WTC11 (cell line): Measurements from ENCODE around the gene TGIF1. TPM values are rescaled to one million over a fixed set of nuclear protein-coding genes. Genes with fewer than 3 reads are reported as not detected.

ENCODE experiments used
- ATAC-seq: fragments of 200-7000 bp; cut with Tn5 transposase; 2 replicates; pipeline ENCODE4 v1.10.0; 2021; ENCODE audit warnings: mild to moderate bottlenecking, moderate library complexity
- CTCF ChIA-PET: fragments of 300-600 bp; sonication (Branson Sonifier 250); formaldehyde crosslinking; loops from one replicate; lab custom pipeline; 2021; ENCODE audit warnings: antibody characterized with exemption; lab: Charles Lee
- POLR2A ChIA-PET: fragments of 350-600 bp; sonication (Branson Sonifier 250); formaldehyde crosslinking; loops from one replicate; lab custom pipeline; 2021; ENCODE audit warnings: antibody characterized with exemption; lab: Charles Lee
- DNase-seq: peaks from one replicate; pipeline ENCODE4 v3.0.0; 2021; ENCODE audit warnings: low spot score
- H3K27ac Mint-ChIP-seq: 2 replicates; pipeline ENCODE4 v1.8.0; 2021; ENCODE audit warnings: mixed read lengths
- H3K27me3 Mint-ChIP-seq: 2 replicates; pipeline ENCODE4 v1.8.0; 2021; ENCODE audit warnings: low read depth, mild to moderate bottlenecking, moderate library complexity, mixed read lengths
- H3K36me3 Mint-ChIP-seq: 2 replicates; pipeline ENCODE4 v1.8.0; 2021; ENCODE audit warnings: mixed read lengths
- H3K4me1 Mint-ChIP-seq: 2 replicates; pipeline ENCODE4 v1.8.0; 2022; ENCODE audit warnings: mixed read lengths
- H3K4me3 Mint-ChIP-seq: 2 replicates; pipeline ENCODE4 v1.8.0; 2021; ENCODE audit warnings: mild to moderate bottlenecking, moderate library complexity, mixed read lengths
- H3K9me3 Mint-ChIP-seq: 2 replicates; pipeline ENCODE4 v1.8.0; 2021; ENCODE audit warnings: mixed read lengths
- CREM ChIP-seq: sonication (generic); formaldehyde crosslinking; IDR thresholded peaks from 2 replicates; pipeline ENCODE4 v1.8.1; 2022; ENCODE audit warnings: mild to moderate bottlenecking, missing genetic modification reagents, moderate library complexity
- ELF4 ChIP-seq: sonication (generic); formaldehyde crosslinking; IDR thresholded peaks from 2 replicates; pipeline ENCODE4 v1.8.1; 2022; ENCODE audit warnings: low read depth, mild to moderate bottlenecking, moderate library complexity, missing genetic modification reagents
- ESRRA ChIP-seq: sonication (generic); formaldehyde crosslinking; IDR thresholded peaks from 2 replicates; pipeline ENCODE4 v1.8.1; 2022; ENCODE audit warnings: mild to moderate bottlenecking, missing genetic modification reagents, borderline replicate concordance
- ETV6 ChIP-seq: sonication (generic); formaldehyde crosslinking; IDR thresholded peaks from 2 replicates; pipeline ENCODE4 v1.8.1; 2022; ENCODE audit warnings: mild to moderate bottlenecking, missing genetic modification reagents
- FOXJ3 ChIP-seq: sonication (generic); formaldehyde crosslinking; IDR thresholded peaks from 2 replicates; pipeline ENCODE4 v1.9.0; 2021; ENCODE audit warnings: missing genetic modification reagents, mild to moderate bottlenecking, borderline replicate concordance
- FOXP1 ChIP-seq: sonication (generic); formaldehyde crosslinking; IDR thresholded peaks from 2 replicates; pipeline ENCODE4 v1.8.0; 2022; ENCODE audit warnings: missing genetic modification reagents, mild to moderate bottlenecking, moderate library complexity, borderline replicate concordance
- NR2C2 ChIP-seq: sonication (generic); formaldehyde crosslinking; IDR thresholded peaks from 2 replicates; pipeline ENCODE4 v1.8.0; 2022; ENCODE audit warnings: mild to moderate bottlenecking, missing genetic modification reagents
- TCF7 ChIP-seq: sonication (generic); formaldehyde crosslinking; IDR thresholded peaks from 2 replicates; pipeline ENCODE4 v1.8.0; 2022; ENCODE audit warnings: mild to moderate bottlenecking, low read depth, missing genetic modification reagents, moderate library complexity
- TEAD4 ChIP-seq: sonication (generic); formaldehyde crosslinking; IDR thresholded peaks from 2 replicates; pipeline ENCODE4 v1.8.0; 2022; ENCODE audit warnings: mild to moderate bottlenecking, missing genetic modification reagents
- ZNF232 ChIP-seq: sonication (generic); formaldehyde crosslinking; IDR thresholded peaks from 2 replicates; pipeline ENCODE4 v1.8.0; 2022; ENCODE audit warnings: mild to moderate bottlenecking, missing genetic modification reagents
- ZNF317 ChIP-seq: sonication (generic); formaldehyde crosslinking; IDR thresholded peaks from 2 replicates; pipeline ENCODE4 v1.8.1; 2023; ENCODE audit warnings: low read depth, mild to moderate bottlenecking, moderate library complexity, missing genetic modification reagents, borderline replicate concordance
- ZNF416 ChIP-seq: fragments of 250-450 bp; sonication (Bioruptor Pico); IDR thresholded peaks from 2 replicates; pipeline ENCODE4 v1.9.0; 2021; ENCODE audit warnings: mild to moderate bottlenecking, inconsistent platforms
- total RNA-seq: library from RNA; stranded (reverse); gene quantifications from 3 replicates; pipeline ENCODE4 v1.2.3, GENCODE V29; 2021
- TF ChIP-seq, protein P1 (sequence below): sonication (generic); formaldehyde crosslinking; IDR thresholded peaks from 2 replicates; pipeline ENCODE4 v1.8.1; 2022; ENCODE audit warnings: mild to moderate bottlenecking, moderate library complexity, missing genetic modification reagents
- TF ChIP-seq, protein P2 (sequence below): fragments of 250-450 bp; sonication (Bioruptor Pico); IDR thresholded peaks from 2 replicates; pipeline ENCODE4 v1.9.0; 2021; ENCODE audit warnings: moderate library complexity, mild to moderate bottlenecking, inconsistent platforms, borderline replicate concordance
- TF ChIP-seq, protein P3 (sequence below): sonication (generic); formaldehyde crosslinking; IDR thresholded peaks from 2 replicates; pipeline ENCODE4 v1.8.0; 2022; ENCODE audit warnings: mild to moderate bottlenecking, missing genetic modification reagents
- TF ChIP-seq, protein P4 (sequence below): sonication (generic); formaldehyde crosslinking; IDR thresholded peaks from 2 replicates; pipeline ENCODE4 v1.8.0; 2022; ENCODE audit warnings: missing genetic modification reagents
- TF ChIP-seq, protein P5 (sequence below): fragments of 250-450 bp; sonication (Bioruptor Pico); conservative IDR thresholded peaks from 2 replicates; pipeline ENCODE4 v1.9.0; 2021; ENCODE audit warnings: mild to moderate bottlenecking
- TF ChIP-seq, protein P6 (sequence below): sonication (generic); formaldehyde crosslinking; IDR thresholded peaks from 2 replicates; pipeline ENCODE4 v1.8.0; 2023; ENCODE audit warnings: mild to moderate bottlenecking, missing genetic modification reagents

Gene TGIF1
- total RNA-seq, 1 experiment from 2014 or later = 206 TPM

DNA sequence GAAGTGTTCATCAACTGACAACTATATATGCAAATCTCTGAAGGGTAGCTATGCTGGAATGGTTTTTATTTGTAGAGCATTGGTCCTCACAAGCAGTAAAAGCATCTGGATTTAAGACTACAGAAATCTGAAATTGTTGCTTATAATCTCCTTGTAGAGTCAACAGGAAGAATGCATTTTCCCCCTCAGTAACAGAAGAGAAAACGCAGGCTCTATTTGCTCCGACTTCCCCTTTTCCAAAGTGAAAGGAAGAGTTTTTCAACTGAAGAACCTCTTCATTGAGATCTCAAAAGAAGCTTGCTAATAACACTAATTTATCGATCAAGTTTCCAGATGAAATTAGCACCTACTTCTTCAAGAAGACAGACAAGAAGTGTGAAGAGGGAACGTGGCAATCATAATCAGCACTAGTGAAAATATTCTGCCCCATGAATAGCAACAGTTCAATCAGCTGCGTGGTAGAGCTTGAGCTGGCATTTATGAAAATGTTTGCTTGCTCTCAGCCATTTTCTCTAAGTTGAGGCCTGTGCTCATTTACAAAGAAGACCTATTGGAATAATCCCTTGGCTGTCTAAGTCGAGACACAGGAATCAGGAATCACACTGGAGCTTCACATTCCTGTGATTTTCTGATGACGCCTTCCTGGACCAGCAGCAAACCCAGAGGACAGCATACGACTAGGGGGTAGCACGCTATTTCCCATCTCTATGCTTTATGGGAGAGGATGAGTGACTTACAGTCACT lies 43.7 kb downstream of the TGIF1 start:
- CTCF ChIA-PET = interaction anchor here (1.1 to 3.6 kb wide), 5 partner anchors 12 to 101 kb away, joined by 3 to 16 read pairs (median 4); no protein-coding TSS in a partner anchor
- no peak for DNase-seq
- Mint-ChIP-seq H3K4me1 (peaks cover 47% of the 10 kb centered on the region), H3K27ac (peak overlapping the region; percentile 50), H3K4me3 (no peak overlapping the region), H3K36me3 (no peaks in the 10 kb centered on the region), H3K27me3 (peaks cover 8% of the 10 kb centered on the region), H3K9me3 (no peaks in the 10 kb centered on the region)
- POLR2A ChIA-PET = interaction anchor here (0.6 kb wide), 1 partner anchor 30 kb away, joined by 5 read pairs; no protein-coding TSS in a partner anchor
- TF ChIP-seq ZNF232 (CRISPR knock-in tag) (no peak), ETV6 (CRISPR knock-in tag) (no peak), CREM (CRISPR knock-in tag) (no peak), TEAD4 (CRISPR knock-in tag) (no peak), ESRRA (CRISPR knock-in tag) (no peak)
- TF ChIP-seq, protein P1, sequence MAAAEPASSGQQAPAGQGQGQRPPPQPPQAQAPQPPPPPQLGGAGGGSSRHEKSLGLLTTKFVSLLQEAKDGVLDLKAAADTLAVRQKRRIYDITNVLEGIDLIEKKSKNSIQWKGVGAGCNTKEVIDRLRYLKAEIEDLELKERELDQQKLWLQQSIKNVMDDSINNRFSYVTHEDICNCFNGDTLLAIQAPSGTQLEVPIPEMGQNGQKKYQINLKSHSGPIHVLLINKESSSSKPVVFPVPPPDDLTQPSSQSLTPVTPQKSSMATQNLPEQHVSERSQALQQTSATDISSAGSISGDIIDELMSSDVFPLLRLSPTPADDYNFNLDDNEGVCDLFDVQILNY (CRISPR knock-in tag) = no peak
- TF ChIP-seq, protein P2, sequence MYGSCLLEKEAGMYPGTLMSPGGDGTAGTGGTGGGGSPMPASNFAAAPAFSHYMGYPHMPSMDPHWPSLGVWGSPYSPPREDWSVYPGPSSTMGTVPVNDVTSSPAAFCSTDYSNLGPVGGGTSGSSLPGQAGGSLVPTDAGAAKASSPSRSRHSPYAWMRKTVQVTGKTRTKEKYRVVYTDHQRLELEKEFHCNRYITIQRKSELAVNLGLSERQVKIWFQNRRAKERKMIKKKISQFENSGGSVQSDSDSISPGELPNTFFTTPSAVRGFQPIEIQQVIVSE (CRISPR knock-in tag) = no peak
- TF ChIP-seq, protein P3, sequence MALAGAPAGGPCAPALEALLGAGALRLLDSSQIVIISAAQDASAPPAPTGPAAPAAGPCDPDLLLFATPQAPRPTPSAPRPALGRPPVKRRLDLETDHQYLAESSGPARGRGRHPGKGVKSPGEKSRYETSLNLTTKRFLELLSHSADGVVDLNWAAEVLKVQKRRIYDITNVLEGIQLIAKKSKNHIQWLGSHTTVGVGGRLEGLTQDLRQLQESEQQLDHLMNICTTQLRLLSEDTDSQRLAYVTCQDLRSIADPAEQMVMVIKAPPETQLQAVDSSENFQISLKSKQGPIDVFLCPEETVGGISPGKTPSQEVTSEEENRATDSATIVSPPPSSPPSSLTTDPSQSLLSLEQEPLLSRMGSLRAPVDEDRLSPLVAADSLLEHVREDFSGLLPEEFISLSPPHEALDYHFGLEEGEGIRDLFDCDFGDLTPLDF (CRISPR knock-in tag) = no peak
- TF ChIP-seq, protein P4, sequence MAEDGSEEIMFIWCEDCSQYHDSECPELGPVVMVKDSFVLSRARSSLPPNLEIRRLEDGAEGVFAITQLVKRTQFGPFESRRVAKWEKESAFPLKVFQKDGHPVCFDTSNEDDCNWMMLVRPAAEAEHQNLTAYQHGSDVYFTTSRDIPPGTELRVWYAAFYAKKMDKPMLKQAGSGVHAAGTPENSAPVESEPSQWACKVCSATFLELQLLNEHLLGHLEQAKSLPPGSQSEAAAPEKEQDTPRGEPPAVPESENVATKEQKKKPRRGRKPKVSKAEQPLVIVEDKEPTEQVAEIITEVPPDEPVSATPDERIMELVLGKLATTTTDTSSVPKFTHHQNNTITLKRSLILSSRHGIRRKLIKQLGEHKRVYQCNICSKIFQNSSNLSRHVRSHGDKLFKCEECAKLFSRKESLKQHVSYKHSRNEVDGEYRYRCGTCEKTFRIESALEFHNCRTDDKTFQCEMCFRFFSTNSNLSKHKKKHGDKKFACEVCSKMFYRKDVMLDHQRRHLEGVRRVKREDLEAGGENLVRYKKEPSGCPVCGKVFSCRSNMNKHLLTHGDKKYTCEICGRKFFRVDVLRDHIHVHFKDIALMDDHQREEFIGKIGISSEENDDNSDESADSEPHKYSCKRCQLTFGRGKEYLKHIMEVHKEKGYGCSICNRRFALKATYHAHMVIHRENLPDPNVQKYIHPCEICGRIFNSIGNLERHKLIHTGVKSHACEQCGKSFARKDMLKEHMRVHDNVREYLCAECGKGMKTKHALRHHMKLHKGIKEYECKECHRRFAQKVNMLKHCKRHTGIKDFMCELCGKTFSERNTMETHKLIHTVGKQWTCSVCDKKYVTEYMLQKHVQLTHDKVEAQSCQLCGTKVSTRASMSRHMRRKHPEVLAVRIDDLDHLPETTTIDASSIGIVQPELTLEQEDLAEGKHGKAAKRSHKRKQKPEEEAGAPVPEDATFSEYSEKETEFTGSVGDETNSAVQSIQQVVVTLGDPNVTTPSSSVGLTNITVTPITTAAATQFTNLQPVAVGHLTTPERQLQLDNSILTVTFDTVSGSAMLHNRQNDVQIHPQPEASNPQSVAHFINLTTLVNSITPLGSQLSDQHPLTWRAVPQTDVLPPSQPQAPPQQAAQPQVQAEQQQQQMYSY (CRISPR knock-in tag) = no peak
- TF ChIP-seq, protein P5, sequence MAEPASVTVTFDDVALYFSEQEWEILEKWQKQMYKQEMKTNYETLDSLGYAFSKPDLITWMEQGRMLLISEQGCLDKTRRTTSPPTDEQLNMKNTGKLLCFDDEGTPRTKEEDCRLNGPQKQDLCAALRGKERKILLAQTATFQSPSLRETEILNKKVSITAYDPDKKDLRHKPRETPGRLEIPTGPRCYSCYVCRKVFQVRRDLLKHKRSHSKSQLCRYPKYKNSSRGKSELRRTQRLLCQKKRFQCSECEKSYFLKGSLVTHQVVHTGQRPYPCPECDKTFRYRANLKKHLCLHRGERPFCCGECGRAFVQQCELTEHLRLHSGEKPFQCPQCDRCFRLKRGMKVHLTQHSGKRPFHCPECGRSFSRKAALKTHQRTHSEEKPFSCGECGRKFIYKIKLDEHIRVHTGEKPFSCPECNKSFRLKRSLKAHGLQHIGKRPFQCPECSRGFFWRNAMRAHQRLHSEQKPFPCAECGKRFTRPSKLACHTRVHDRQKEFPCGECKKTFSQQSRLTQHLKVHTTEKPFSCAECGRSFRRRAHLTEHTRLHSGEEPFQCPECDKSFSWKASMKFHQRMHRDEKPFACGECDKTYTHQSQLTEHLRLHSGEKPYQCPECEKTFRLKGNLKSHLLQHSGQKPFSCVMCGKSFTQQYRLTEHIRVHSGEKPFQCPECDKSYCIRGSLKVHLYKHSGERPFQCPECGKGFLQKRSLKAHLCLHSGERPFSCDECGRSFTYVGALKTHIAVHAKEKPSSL = no peak
- TF ChIP-seq, protein P6, sequence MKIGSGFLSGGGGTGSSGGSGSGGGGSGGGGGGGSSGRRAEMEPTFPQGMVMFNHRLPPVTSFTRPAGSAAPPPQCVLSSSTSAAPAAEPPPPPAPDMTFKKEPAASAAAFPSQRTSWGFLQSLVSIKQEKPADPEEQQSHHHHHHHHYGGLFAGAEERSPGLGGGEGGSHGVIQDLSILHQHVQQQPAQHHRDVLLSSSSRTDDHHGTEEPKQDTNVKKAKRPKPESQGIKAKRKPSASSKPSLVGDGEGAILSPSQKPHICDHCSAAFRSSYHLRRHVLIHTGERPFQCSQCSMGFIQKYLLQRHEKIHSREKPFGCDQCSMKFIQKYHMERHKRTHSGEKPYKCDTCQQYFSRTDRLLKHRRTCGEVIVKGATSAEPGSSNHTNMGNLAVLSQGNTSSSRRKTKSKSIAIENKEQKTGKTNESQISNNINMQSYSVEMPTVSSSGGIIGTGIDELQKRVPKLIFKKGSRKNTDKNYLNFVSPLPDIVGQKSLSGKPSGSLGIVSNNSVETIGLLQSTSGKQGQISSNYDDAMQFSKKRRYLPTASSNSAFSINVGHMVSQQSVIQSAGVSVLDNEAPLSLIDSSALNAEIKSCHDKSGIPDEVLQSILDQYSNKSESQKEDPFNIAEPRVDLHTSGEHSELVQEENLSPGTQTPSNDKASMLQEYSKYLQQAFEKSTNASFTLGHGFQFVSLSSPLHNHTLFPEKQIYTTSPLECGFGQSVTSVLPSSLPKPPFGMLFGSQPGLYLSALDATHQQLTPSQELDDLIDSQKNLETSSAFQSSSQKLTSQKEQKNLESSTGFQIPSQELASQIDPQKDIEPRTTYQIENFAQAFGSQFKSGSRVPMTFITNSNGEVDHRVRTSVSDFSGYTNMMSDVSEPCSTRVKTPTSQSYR (CRISPR knock-in tag) = no peak
- peak; percentile 28; the same call in 1 of the 2 replicates for ATAC-seq

DNA sequence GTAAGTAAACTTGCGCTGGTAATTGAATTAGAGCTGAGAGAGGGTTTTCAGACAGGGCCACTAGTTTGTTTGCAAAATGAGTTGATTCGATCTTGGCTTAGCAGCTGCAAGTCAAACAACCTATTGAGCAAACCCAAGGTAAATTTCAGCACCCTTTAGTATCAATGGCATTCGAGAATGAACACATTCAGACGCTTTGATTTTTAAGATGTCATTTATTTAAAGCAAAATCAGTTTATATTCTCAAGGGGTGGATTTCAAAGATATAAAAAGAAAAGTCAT lies 44.2 kb downstream of the TGIF1 start:
- no peak for DNase-seq
- peaks cover 48% of the 10 kb centered on the region for H3K4me1 Mint-ChIP-seq
- no peaks in the 10 kb centered on the region for H3K9me3 Mint-ChIP-seq
- H3K4me3 Mint-ChIP-seq = no peak overlapping the region
- TF ChIP-seq ZNF416 (CRISPR knock-in tag) (no peak), FOXP1 (CRISPR knock-in tag) (no peak), ELF4 (no peak), TCF7 (CRISPR knock-in tag) (no peak), NR2C2 (CRISPR knock-in tag) (no peak), ZNF317 (no peak), FOXJ3 (CRISPR knock-in tag) (no peak)
- TF ChIP-seq, protein P6 (CRISPR knock-in tag) = no peak
- ChIA-PET POLR2A (no interaction called here), CTCF (interaction anchor here (1.1 to 3.6 kb wide), 3 partner anchors 13 to 100 kb away, joined by 4 to 16 read pairs (median 4); no protein-coding TSS in a partner anchor)
- H3K36me3 Mint-ChIP-seq = no peaks in the 10 kb centered on the region
- peaks cover 10% of the 10 kb centered on the region for H3K27me3 Mint-ChIP-seq
- no peak overlapping the region; the same call in 1 of the 2 replicates for H3K27ac Mint-ChIP-seq
- ATAC-seq = no peak
